K562 (cell line): Measurements from ENCODE around the gene NR3C2. TPM values are rescaled to one million over a fixed set of nuclear protein-coding genes. Genes with fewer than 3 reads are reported as not detected.

Source experiments
- ATAC-seq: fragments of 200-7000 bp; cut with Tn5 transposase; 3 replicates; pipeline ENCODE4 v1.9.1; 2020; ENCODE audit warnings: moderate library complexity
- BruUV-seq: library from RNA; stranded (reverse); fragments of 400-500 nt; replicated peaks from 2 replicates; lab custom pipeline; 2021; lab: Mats Ljungman, UMichigan
- CTCF ChIA-PET: fragments of 300-600 bp; formaldehyde crosslinking; extraction: SDS; loops from one replicate; lab custom pipeline; 2021; ENCODE audit warnings: low intra/inter-chr PET ratio; lab: Yijun Ruan, JAX
- POLR2A ChIA-PET: fragments of 300-600, 350-650 bp; sonication (Branson Sonifier 250); formaldehyde crosslinking; extraction: SDS; loops from one replicate; lab custom pipeline; 2021; ENCODE audit warnings: antibody characterized with exemption, inconsistent platforms; lab: Yijun Ruan, JAX
- DNase-seq, 4 experiments: peaks; one replicate each; pipeline versions ENCODE4 v3.0.0 to v3.0.0-alpha.2; 2011 to 2018; ENCODE audit warnings: low spot score in 3 of 4, mixed read lengths in 3 of 4; ENCODE audit errors: extremely low read depth in 1 of 4
- FAIRE-seq: peaks from 2 replicates; lab custom pipeline; 2011; peaks lifted over from hg19 to GRCh38; lab: Jason Lieb, UNC
- H2AFZ ChIP-seq: 2 replicates; pipeline ENCODE4 v1.6.0; 2011; ENCODE audit warnings: low read depth, low read length, control low read depth, inconsistent platforms
- H3K27ac ChIP-seq: fragments of 200-600 bp; 3 replicates; pipeline ENCODE4 v1.8.0; 2011; ENCODE audit warnings: low read depth, mild to moderate bottlenecking, control low read depth, inconsistent platforms, low read length, moderate library complexity, mixed read lengths; ENCODE audit errors: extremely low read depth
- H3K27me3 ChIP-seq, 2 experiments: fragments of 300-600 bp in 1 of 2; 2 replicates in 1 of 2; 3 replicates in 1 of 2; pipeline versions ENCODE4 v1.6.0 to v1.8.0; 2011; ENCODE audit warnings: inconsistent platforms in 2 of 2, low read length in 2 of 2, mild to moderate bottlenecking in 1 of 2, mixed read lengths in 1 of 2, moderate library complexity in 1 of 2; ENCODE audit not compliant: control insufficient read depth in 2 of 2, insufficient read depth in 2 of 2
- H3K36me3 ChIP-seq: fragments of 300-600 bp; 3 replicates; pipeline ENCODE4 v1.8.0; 2011; ENCODE audit warnings: mild to moderate bottlenecking, low read length, inconsistent platforms; ENCODE audit not compliant: control insufficient read depth, insufficient read depth
- H3K4me1 ChIP-seq, 2 experiments: fragments of 200-600 bp in 1 of 2; replicated peaks in 1 of 2; 2 replicates in 1 of 2; 3 replicates in 1 of 2; pipeline versions ENCODE4 v1.5.1 to v1.8.0; 2011; ENCODE audit warnings: inconsistent platforms in 2 of 2, low read length in 2 of 2, mild to moderate bottlenecking in 1 of 2, mixed read lengths in 1 of 2, moderate library complexity in 1 of 2; ENCODE audit not compliant: control insufficient read depth in 2 of 2, insufficient read depth in 2 of 2
- H3K4me2 ChIP-seq: 2 replicates; pipeline ENCODE4 v1.6.1; 2011; ENCODE audit warnings: low read length, control low read depth, inconsistent platforms, mixed read lengths; ENCODE audit not compliant: insufficient read depth
- H3K4me3 ChIP-seq: fragments of 200-600 bp; sonication (generic), shearing (Covaris generic); 2 replicates; pipeline ENCODE4 v1.5.1; 2016; ENCODE audit warnings: control low read depth, inconsistent platforms
- H3K79me2 ChIP-seq: fragments of 200-600 bp; 3 replicates; pipeline ENCODE4 v1.8.0; 2011; ENCODE audit warnings: low read length, inconsistent platforms; ENCODE audit not compliant: control insufficient read depth, insufficient read depth
- H3K9ac ChIP-seq, 2 experiments: 2 replicates each; pipeline versions ENCODE4 v1.6.0 to v1.6.1; 2011; ENCODE audit warnings: low read depth in 2 of 2, low read length in 2 of 2, control low read depth in 1 of 2, inconsistent platforms in 1 of 2, mild to moderate bottlenecking in 1 of 2, mixed read lengths in 1 of 2; ENCODE audit not compliant: insufficient read depth in 1 of 2
- H3K9me1 ChIP-seq: one replicate; pipeline ENCODE4 v1.6.0; 2011; ENCODE audit warnings: inconsistent platforms, mild to moderate bottlenecking, low read length, moderate library complexity; ENCODE audit not compliant: control insufficient read depth, insufficient read depth
- H3K9me3 ChIP-seq: replicated peaks from 2 replicates; pipeline ENCODE4 v1.5.1; 2011; ENCODE audit warnings: low read depth, low read length, inconsistent platforms; ENCODE audit not compliant: control insufficient read depth, insufficient read depth
- H4K20me1 ChIP-seq: replicated peaks from 2 replicates; pipeline ENCODE4 v1.6.1; 2011; ENCODE audit warnings: low read length, inconsistent platforms, mixed read lengths; ENCODE audit not compliant: control insufficient read depth, insufficient read depth
- ARID1B ChIP-seq: fragments of 450-650 bp; IDR thresholded peaks from 2 replicates; pipeline ENCODE4 v1.6.1; 2016; ENCODE audit warnings: antibody characterized with exemption, mild to moderate bottlenecking, inconsistent platforms
- BCOR ChIP-seq: fragments of 450-650 bp; IDR thresholded peaks from 2 replicates; pipeline ENCODE4 v1.6.1; 2016
- CHD4 ChIP-seq: fragments of 200-600 bp; sonication (generic); IDR thresholded peaks from 3 replicates; pipeline ENCODE4 v1.6.1; 2012; ENCODE audit warnings: low read depth, mild to moderate bottlenecking, mixed read lengths, low read length, inconsistent platforms; ENCODE audit not compliant: insufficient read depth, insufficient replicate concordance, poor library complexity, severe bottlenecking
- EGR1 ChIP-seq: fragments of 450-650 bp; conservative IDR thresholded peaks from 2 replicates; pipeline ENCODE4 v1.6.1; 2017; ENCODE audit warnings: mild to moderate bottlenecking
- FOS ChIP-seq: IDR thresholded peaks from 3 replicates; pipeline ENCODE4 v1.6.1; 2011; ENCODE audit not compliant: insufficient read length; ENCODE audit errors: extremely low read depth
- HDAC1 ChIP-seq, 2 experiments: fragments of 450-650 bp; IDR thresholded peaks; 2 replicates each; pipeline ENCODE4 v1.6.1; 2016 to 2017; ENCODE audit warnings: inconsistent platforms in 1 of 2, mild to moderate bottlenecking in 1 of 2, moderate library complexity in 1 of 2
- MED1 ChIP-seq: sonication (generic); formaldehyde crosslinking; IDR thresholded peaks from 2 replicates; pipeline ENCODE4 v1.8.1; 2023; ENCODE audit warnings: missing genetic modification reagents, borderline replicate concordance
- MTF1 ChIP-seq: fragments of 250-450 bp; sonication (Bioruptor Pico); IDR thresholded peaks from 2 replicates; pipeline ENCODE4 v1.9.0; 2021; ENCODE audit warnings: moderate library complexity, mild to moderate bottlenecking, inconsistent platforms, borderline replicate concordance
- NFE2L1 ChIP-seq: fragments of 450-650 bp; IDR thresholded peaks from 2 replicates; pipeline ENCODE4 v1.6.1; 2016; ENCODE audit warnings: missing genetic modification characterization, low read depth, mild to moderate bottlenecking, missing compliant biosample characterization, moderate library complexity, borderline replicate concordance
- SAP30 ChIP-seq: fragments of 200-600 bp; sonication (generic); IDR thresholded peaks from 2 replicates; pipeline ENCODE4 v1.6.1; 2012; ENCODE audit warnings: borderline replicate concordance, low read depth, mild to moderate bottlenecking, moderate library complexity, low read length, control low read depth, inconsistent platforms; ENCODE audit not compliant: insufficient read depth, poor library complexity, severe bottlenecking
- SIN3B ChIP-seq: fragments of 450-650 bp; IDR thresholded peaks from 2 replicates; pipeline ENCODE4 v1.6.1; 2017; ENCODE audit warnings: low read depth, mild to moderate bottlenecking, moderate library complexity
- THRAP3 ChIP-seq: fragments of 450-650 bp; IDR thresholded peaks from 2 replicates; pipeline ENCODE4 v1.6.1; 2016; ENCODE audit warnings: mild to moderate bottlenecking, inconsistent platforms, borderline replicate concordance
- ZNF140 ChIP-seq: fragments of 250-450 bp; sonication (Bioruptor Pico); IDR thresholded peaks from 2 replicates; pipeline ENCODE4 v1.8.0; 2021; ENCODE audit warnings: moderate library complexity, mild to moderate bottlenecking, inconsistent platforms
- ZNF146 ChIP-seq: IDR thresholded peaks from one replicate; pipeline ENCODE4 v1.6.1; 2018; ENCODE audit warnings: missing compliant biosample characterization; ENCODE audit not compliant: unreplicated experiment
- WGBS: fragments of 100-300 bp; shearing (Covaris generic); methylation state at CpG from one replicate; pipeline ENCODE4 v1.1.6; 2016; ENCODE audit warnings: low coverage, mixed read lengths; ENCODE audit not compliant: insufficient coverage; ENCODE audit errors: missing lambda C conversion rate; 5-methylcytosine and 5-hydroxymethylcytosine counted together
- in situ Hi-C: fragments of 300-500 bp; cut with MboI; formaldehyde crosslinking; loops from 4 replicates; pipeline ENCODE4 v1.15.0; 2018; ENCODE audit warnings: inconsistent platforms, mixed read lengths
- intact Hi-C: fragments of 100-400 bp; cut with micrococcal nuclease; formaldehyde crosslinking; loops from 2 replicates; pipeline ENCODE4 v1.14.2; 2022
- polyA plus RNA-seq, 8 experiments: library from polyadenylated mRNA; depleted of rRNA in 4 of 8; stranded (reverse) in 5 of 8; unstranded in 3 of 8; fragments of >200 nt; fragmentation: Nextera tagmentation in 2 of 8; fragmentation: Illumina TruSeq in 1 of 8; extraction: Ambion mirVana in 2 of 8; extraction: Trizol in 1 of 8; gene quantifications; 2 replicates each; pipeline versions ENCODE4 v1.2.1 to v1.2.3, GENCODE V29; 2011 to 2014; ENCODE audit warnings: inconsistent platforms in 1 of 8, missing spikeins in 1 of 8
- total RNA-seq, 7 experiments: library from RNA; depleted of rRNA in 6 of 7; stranded (reverse); fragments of >200 nt in 6 of 7; fragmentation: Illumina TruSeq in 2 of 7; extraction: Trizol in 2 of 7; gene quantifications; 2 replicates each; pipeline versions ENCODE4 v1.2.1 to v1.2.3, GENCODE V29; 2011 to 2021; ENCODE audit warnings: low replicate concordance in 1 of 7

NR3C2 gene
- total and polyA plus RNA-seq, 9 of the 15 experiments (the other 6 are each of a cell fraction or from before 2014, with no cell fraction given), result 0.01 to 0.28 (median 0.16) TPM; not detected in 2

GRCh38 chr4:148353571-148353970 is 88.6 kb downstream of the NR3C2 start:
- Histone ChIP-seq H3K4me3 (no peak overlapping the region), H3K79me2 (no peaks in the 10 kb centered on the region), H3K36me3 (no peaks in the 10 kb centered on the region), H3K9me1 (no peaks in the 10 kb centered on the region), H3K9ac (no peak overlapping the region), H3K27ac (no peak overlapping the region), H3K4me1 (no peaks in the 10 kb centered on the region), H2AFZ (no peak overlapping the region), H3K4me2 (no peak overlapping the region), H4K20me1 (no peaks in the 10 kb centered on the region), H3K9me3 (no peaks in the 10 kb centered on the region), H3K27me3 (no peaks in the 10 kb centered on the region)
- ATAC-seq (no peak), DNase-seq (no peak), FAIRE-seq (no peak)
- TF ChIP-seq MTF1 (CRISPR knock-in tag), result no peak
- in situ Hi-C loops (no loop called here), intact Hi-C loops (no loop called here)
- ChIA-PET POLR2A (no interaction called here), CTCF (no interaction called here)
- no TSS peak for BruUV-seq

DNA sequence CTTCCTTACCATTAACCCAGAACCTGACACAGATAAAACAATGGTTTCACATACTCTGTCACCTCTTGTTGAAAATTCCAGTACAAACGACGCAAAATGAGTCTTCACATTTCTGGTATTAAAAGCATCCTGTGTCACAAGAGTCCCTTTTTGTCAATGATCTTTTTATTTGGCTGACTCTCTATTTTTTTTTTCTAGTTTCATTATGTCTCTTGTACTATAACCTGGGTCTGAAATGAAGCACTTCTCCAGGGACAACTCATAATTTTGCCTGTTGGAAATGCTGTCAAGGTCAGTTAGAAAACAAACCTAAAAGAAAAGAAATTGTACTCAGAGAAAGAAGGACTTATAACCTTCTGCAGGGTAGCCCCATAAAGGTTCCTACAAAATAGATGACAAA is 93.1 kb downstream of the NR3C2 start:
- ATAC-seq (no peak), DNase-seq (no peak), FAIRE-seq (no peak)
- Histone ChIP-seq H3K9me1 (no peaks in the 10 kb centered on the region), H3K9me3 (no peaks in the 10 kb centered on the region), H3K27me3 (no peaks in the 10 kb centered on the region), H3K4me2 (no peak overlapping the region), H3K4me3 (no peak overlapping the region), H4K20me1 (no peaks in the 10 kb centered on the region), H2AFZ (no peak overlapping the region), H3K27ac (no peak overlapping the region), H3K4me1 (no peaks in the 10 kb centered on the region), H3K36me3 (no peaks in the 10 kb centered on the region), H3K79me2 (no peaks in the 10 kb centered on the region), H3K9ac (no peak overlapping the region)
- ChIA-PET POLR2A (no interaction called here), CTCF (no interaction called here)
- BruUV-seq, result no TSS peak
- WGBS, result 0% methylated on average over 2 of the region's 2 CpGs
- intact Hi-C loops (no loop called here), in situ Hi-C loops (no loop called here)
- TF ChIP-seq ARID1B (no peak), SIN3B (no peak), ZNF146 (CRISPR knock-in tag) (no peak), CHD4 (no peak), FOS (no peak), THRAP3 (no peak), HDAC1 (IDR thresholded peaks at IDR 0.05) (no peak), EGR1 (no peak), SAP30 (no peak), ZNF140 (CRISPR knock-in tag) (no peak), BCOR (no peak), MED1 (CRISPR knock-in tag) (no peak), NFE2L1 (tag) (no peak)
